ENCODE measurements around the gene ASS1.

DNA sequence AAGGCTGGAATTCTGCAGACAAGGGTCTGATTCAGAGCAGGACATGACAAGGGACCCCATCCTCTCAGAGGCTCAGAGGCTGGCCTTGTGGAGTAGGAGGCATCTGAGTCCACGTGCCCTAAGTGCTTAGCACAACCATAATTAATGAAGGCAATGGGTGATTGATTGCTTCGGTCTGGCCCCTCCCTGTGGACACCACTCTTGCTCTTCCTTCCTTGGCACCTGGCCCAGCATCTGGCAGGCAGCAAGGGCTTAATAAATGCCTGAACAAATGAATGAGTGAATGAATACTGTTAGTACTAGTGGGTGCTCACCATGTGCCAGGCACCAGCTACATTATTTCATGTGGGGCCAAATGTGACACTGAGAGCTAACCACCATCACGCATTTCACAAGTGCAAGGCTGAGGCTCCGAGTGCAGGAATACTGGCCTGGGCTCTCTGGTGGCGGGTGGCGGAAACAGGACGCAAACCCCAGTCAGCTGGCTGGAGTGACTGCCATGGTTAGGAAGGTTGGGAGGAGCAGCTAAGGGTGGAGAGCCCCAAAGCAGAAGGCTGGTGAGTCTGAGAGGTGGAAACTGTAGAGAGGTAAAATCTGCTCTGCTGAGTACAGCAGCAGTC is 53.6 kb downstream of the ASS1 start:
- TF ChIP-seq, protein P1, sequence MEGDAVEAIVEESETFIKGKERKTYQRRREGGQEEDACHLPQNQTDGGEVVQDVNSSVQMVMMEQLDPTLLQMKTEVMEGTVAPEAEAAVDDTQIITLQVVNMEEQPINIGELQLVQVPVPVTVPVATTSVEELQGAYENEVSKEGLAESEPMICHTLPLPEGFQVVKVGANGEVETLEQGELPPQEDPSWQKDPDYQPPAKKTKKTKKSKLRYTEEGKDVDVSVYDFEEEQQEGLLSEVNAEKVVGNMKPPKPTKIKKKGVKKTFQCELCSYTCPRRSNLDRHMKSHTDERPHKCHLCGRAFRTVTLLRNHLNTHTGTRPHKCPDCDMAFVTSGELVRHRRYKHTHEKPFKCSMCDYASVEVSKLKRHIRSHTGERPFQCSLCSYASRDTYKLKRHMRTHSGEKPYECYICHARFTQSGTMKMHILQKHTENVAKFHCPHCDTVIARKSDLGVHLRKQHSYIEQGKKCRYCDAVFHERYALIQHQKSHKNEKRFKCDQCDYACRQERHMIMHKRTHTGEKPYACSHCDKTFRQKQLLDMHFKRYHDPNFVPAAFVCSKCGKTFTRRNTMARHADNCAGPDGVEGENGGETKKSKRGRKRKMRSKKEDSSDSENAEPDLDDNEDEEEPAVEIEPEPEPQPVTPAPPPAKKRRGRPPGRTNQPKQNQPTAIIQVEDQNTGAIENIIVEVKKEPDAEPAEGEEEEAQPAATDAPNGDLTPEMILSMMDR (IDR thresholded peaks at IDR 0.05; ENCODE audit: insufficient read depth, low read length, poor library complexity, severe bottlenecking), result no peak
- TF ChIP-seq EZH2phosphoT487 (conservative IDR thresholded peaks at IDR 0.05; ENCODE audit: low read length), result no peak

Data from SU-DHL-6 (cell line).